ENCODE measurements around the gene MPP1.

DNA sequence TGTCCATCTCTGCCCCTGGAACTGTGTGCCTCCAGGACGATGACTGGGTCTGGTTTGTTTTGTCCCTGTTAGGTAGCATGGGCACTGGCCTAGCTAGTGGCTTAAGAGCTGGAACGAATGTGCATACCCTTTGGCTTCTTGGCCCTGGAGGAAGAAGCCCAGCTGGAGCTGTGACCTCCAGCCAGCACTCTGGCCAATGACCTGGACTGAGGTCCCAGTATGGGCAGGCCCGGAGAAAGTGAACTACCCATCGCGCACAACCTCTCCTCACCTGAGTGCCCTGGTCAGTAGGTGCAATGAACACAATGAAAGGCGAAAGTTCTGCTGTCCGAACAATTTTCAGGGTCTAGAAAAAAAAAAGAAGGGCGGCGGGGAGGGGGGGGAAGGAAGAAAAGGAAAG, 24.3 kb downstream of the MPP1 start:
- TF ChIP-seq, protein P1, sequence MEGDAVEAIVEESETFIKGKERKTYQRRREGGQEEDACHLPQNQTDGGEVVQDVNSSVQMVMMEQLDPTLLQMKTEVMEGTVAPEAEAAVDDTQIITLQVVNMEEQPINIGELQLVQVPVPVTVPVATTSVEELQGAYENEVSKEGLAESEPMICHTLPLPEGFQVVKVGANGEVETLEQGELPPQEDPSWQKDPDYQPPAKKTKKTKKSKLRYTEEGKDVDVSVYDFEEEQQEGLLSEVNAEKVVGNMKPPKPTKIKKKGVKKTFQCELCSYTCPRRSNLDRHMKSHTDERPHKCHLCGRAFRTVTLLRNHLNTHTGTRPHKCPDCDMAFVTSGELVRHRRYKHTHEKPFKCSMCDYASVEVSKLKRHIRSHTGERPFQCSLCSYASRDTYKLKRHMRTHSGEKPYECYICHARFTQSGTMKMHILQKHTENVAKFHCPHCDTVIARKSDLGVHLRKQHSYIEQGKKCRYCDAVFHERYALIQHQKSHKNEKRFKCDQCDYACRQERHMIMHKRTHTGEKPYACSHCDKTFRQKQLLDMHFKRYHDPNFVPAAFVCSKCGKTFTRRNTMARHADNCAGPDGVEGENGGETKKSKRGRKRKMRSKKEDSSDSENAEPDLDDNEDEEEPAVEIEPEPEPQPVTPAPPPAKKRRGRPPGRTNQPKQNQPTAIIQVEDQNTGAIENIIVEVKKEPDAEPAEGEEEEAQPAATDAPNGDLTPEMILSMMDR (IDR thresholded peaks at IDR 0.05) = no peak
- TF ChIP-seq, protein P2, sequence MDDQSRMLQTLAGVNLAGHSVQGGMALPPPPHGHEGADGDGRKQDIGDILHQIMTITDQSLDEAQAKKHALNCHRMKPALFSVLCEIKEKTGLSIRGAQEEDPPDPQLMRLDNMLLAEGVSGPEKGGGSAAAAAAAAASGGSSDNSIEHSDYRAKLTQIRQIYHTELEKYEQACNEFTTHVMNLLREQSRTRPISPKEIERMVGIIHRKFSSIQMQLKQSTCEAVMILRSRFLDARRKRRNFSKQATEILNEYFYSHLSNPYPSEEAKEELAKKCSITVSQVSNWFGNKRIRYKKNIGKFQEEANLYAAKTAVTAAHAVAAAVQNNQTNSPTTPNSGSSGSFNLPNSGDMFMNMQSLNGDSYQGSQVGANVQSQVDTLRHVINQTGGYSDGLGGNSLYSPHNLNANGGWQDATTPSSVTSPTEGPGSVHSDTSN (IDR thresholded peaks at IDR 0.05) = no peak
- TF ChIP-seq, protein P3, sequence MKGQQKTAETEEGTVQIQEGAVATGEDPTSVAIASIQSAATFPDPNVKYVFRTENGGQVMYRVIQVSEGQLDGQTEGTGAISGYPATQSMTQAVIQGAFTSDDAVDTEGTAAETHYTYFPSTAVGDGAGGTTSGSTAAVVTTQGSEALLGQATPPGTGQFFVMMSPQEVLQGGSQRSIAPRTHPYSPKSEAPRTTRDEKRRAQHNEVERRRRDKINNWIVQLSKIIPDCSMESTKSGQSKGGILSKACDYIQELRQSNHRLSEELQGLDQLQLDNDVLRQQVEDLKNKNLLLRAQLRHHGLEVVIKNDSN (IDR thresholded peaks at IDR 0.05; ENCODE audit: borderline replicate concordance, low read depth) = no peak
- TF ChIP-seq GABPA (IDR thresholded peaks at IDR 0.05; ENCODE audit: low read depth) (no peak), TCF12 (IDR thresholded peaks at IDR 0.05) (no peak), MXI1 (IDR thresholded peaks at IDR 0.05; ENCODE audit: low read depth, low read length) (no peak), YY1 (IDR thresholded peaks at IDR 0.05; ENCODE audit: low read depth) (no peak), NFIC (IDR thresholded peaks at IDR 0.05; ENCODE audit: borderline replicate concordance) (no peak), FOSL2 (IDR thresholded peaks at IDR 0.05; ENCODE audit: borderline replicate concordance, low read depth) (no peak), JUND (IDR thresholded peaks at IDR 0.05) (no peak)
- TF ChIP-seq, protein P4, sequence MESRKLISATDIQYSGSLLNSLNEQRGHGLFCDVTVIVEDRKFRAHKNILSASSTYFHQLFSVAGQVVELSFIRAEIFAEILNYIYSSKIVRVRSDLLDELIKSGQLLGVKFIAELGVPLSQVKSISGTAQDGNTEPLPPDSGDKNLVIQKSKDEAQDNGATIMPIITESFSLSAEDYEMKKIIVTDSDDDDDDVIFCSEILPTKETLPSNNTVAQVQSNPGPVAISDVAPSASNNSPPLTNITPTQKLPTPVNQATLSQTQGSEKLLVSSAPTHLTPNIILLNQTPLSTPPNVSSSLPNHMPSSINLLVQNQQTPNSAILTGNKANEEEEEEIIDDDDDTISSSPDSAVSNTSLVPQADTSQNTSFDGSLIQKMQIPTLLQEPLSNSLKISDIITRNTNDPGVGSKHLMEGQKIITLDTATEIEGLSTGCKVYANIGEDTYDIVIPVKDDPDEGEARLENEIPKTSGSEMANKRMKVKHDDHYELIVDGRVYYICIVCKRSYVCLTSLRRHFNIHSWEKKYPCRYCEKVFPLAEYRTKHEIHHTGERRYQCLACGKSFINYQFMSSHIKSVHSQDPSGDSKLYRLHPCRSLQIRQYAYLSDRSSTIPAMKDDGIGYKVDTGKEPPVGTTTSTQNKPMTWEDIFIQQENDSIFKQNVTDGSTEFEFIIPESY (IDR thresholded peaks at IDR 0.05; ENCODE audit: borderline replicate concordance, low read depth) = no peak
- TF ChIP-seq, protein P5, sequence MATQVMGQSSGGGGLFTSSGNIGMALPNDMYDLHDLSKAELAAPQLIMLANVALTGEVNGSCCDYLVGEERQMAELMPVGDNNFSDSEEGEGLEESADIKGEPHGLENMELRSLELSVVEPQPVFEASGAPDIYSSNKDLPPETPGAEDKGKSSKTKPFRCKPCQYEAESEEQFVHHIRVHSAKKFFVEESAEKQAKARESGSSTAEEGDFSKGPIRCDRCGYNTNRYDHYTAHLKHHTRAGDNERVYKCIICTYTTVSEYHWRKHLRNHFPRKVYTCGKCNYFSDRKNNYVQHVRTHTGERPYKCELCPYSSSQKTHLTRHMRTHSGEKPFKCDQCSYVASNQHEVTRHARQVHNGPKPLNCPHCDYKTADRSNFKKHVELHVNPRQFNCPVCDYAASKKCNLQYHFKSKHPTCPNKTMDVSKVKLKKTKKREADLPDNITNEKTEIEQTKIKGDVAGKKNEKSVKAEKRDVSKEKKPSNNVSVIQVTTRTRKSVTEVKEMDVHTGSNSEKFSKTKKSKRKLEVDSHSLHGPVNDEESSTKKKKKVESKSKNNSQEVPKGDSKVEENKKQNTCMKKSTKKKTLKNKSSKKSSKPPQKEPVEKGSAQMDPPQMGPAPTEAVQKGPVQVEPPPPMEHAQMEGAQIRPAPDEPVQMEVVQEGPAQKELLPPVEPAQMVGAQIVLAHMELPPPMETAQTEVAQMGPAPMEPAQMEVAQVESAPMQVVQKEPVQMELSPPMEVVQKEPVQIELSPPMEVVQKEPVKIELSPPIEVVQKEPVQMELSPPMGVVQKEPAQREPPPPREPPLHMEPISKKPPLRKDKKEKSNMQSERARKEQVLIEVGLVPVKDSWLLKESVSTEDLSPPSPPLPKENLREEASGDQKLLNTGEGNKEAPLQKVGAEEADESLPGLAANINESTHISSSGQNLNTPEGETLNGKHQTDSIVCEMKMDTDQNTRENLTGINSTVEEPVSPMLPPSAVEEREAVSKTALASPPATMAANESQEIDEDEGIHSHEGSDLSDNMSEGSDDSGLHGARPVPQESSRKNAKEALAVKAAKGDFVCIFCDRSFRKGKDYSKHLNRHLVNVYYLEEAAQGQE (IDR thresholded peaks at IDR 0.05; ENCODE audit: low read depth, low read length) = no peak

Measured in SK-N-SH (cell line).